ENCODE measurements around the gene WWOX. TPM values are rescaled to one million over a fixed set of nuclear protein-coding genes. Genes with fewer than 3 reads are reported as not detected.

The WWOX gene
- polyA plus RNA-seq, 1 donor from 2014 or later: 25.6 TPM

- Histone ChIP-seq H3K9me2 (ENCODE audit: insufficient read depth, low read length) (no peaks in the 10 kb centered on the region), H4K20me1 (ENCODE audit: insufficient read depth) (no peaks in the 10 kb centered on the region), H2AFZ (ENCODE audit: low read depth, low read length) (no peak overlapping the region), H3K36me3 (ENCODE audit: insufficient read depth, low read length) (no peaks in the 10 kb centered on the region), H3K79me2 (replicated peaks; ENCODE audit: insufficient read depth, low read length) (no peaks in the 10 kb centered on the region), H3K4me2 (ENCODE audit: low read length) (no peak overlapping the region), H3K4me3 (ENCODE audit: low read length) (no peak overlapping the region), H3K27ac (ENCODE audit: low read length) (no peak overlapping the region), H3K9ac (ENCODE audit: low read length) (no peak overlapping the region), H3K27me3 (ENCODE audit: insufficient read depth, low read depth, low read length) (no peaks in the 10 kb centered on the region), H3F3A (ENCODE audit: insufficient read depth, low read length, poor library complexity, severe bottlenecking) (no peaks in the 10 kb centered on the region), H3K9me3 (ENCODE audit: low read length) (no peaks in the 10 kb centered on the region)
- TF ChIP-seq MXI1 (conservative IDR thresholded peaks at IDR 0.05; ENCODE audit: poor library complexity, severe bottlenecking): no peak
- TF ChIP-seq REST (IDR thresholded peaks at IDR 0.05; ENCODE audit: borderline replicate concordance): no peak
- TF ChIP-seq TAF1 (IDR thresholded peaks at IDR 0.05; ENCODE audit: low read depth): no peak
- no peak for TF ChIP-seq RAD21 (conservative IDR thresholded peaks at IDR 0.05)
- TF ChIP-seq EP300 (conservative IDR thresholded peaks at IDR 0.05; ENCODE audit: poor library complexity, severe bottlenecking): no peak
- no peak for TF ChIP-seq CTCF (IDR thresholded peaks at IDR 0.05; ENCODE audit: poor library complexity, severe bottlenecking)
- TF ChIP-seq SMC3 (conservative IDR thresholded peaks at IDR 0.05; ENCODE audit: poor library complexity): no peak
These were observed 115.8 kb downstream of the WWOX start for GRCh38 chr16:78215222-78215621.

GRCh38 chr16:78216166-78216745 is 116.8 kb downstream of the WWOX start:
- no peak overlapping the region for H3K27ac ChIP-seq (ENCODE audit: low read length)
- no peaks in the 10 kb centered on the region for H3K9me3 ChIP-seq (ENCODE audit: low read length)
- H3F3A ChIP-seq (ENCODE audit: insufficient read depth, low read length, poor library complexity, severe bottlenecking): no peaks in the 10 kb centered on the region
- H3K4me2 ChIP-seq (ENCODE audit: low read length): no peak overlapping the region
- H3K27me3 ChIP-seq (ENCODE audit: insufficient read depth, low read depth, low read length): no peaks in the 10 kb centered on the region
- no peaks in the 10 kb centered on the region for H4K20me1 ChIP-seq (ENCODE audit: insufficient read depth)
- H2AFZ ChIP-seq (ENCODE audit: low read depth, low read length): no peak overlapping the region
- no peak for TF ChIP-seq CTCF (IDR thresholded peaks at IDR 0.05; ENCODE audit: poor library complexity, severe bottlenecking)
- no peak for TF ChIP-seq EZH2 (IDR thresholded peaks at IDR 0.05; ENCODE audit: borderline replicate concordance, insufficient read depth, low read length, poor library complexity, severe bottlenecking)
- no peak for TF ChIP-seq REST (IDR thresholded peaks at IDR 0.05; ENCODE audit: borderline replicate concordance)
- TF ChIP-seq POLR2AphosphoS5 (IDR thresholded peaks at IDR 0.05): no peak
- TF ChIP-seq SMC3 (conservative IDR thresholded peaks at IDR 0.05; ENCODE audit: poor library complexity): no peak
- no peak for TF ChIP-seq EP300 (conservative IDR thresholded peaks at IDR 0.05; ENCODE audit: poor library complexity, severe bottlenecking)
- no peak for TF ChIP-seq MXI1 (conservative IDR thresholded peaks at IDR 0.05; ENCODE audit: poor library complexity, severe bottlenecking)
- TF ChIP-seq RAD21 (conservative IDR thresholded peaks at IDR 0.05): no peak
- no peak for TF ChIP-seq TAF1 (IDR thresholded peaks at IDR 0.05; ENCODE audit: low read depth)
- no peak overlapping the region for H3K9ac ChIP-seq (ENCODE audit: low read length)
- H3K36me3 ChIP-seq (ENCODE audit: insufficient read depth, low read length): no peaks in the 10 kb centered on the region
- H3K79me2 ChIP-seq (replicated peaks; ENCODE audit: insufficient read depth, low read length): no peaks in the 10 kb centered on the region
- H3K4me3 ChIP-seq (ENCODE audit: low read length): no peak overlapping the region
- no peaks in the 10 kb centered on the region for H3K9me2 ChIP-seq (ENCODE audit: insufficient read depth, low read length)

Measured in neural cell (in vitro differentiated cells).